ENCODE measurements around the gene OR6S1. TPM values are rescaled to one million over a fixed set of nuclear protein-coding genes. Genes with fewer than 3 reads are reported as not detected.

OR6S1 gene
- total RNA-seq, 2 donors from 2014 or later, result not detected

- no peaks in the 10 kb centered on the region for H3K27me3 ChIP-seq (replicated peaks; ENCODE audit: insufficient read depth)
- intact Hi-C loops (cut with DNase I), result loop anchor here (5.0 kb wide), 3 partner anchors 48 to 422 kb away; partner anchors contain the start of genes PIP4P1 and TMEM253
- WGBS, result 77% methylated on average over 8 of the region's 8 CpGs
- H3K27ac ChIP-seq, result peak overlapping the region; percentile 99 to 100
- H3K9me3 ChIP-seq, result no peaks in the 10 kb centered on the region
- H3K4me3 ChIP-seq, result no peak overlapping the region
- no peak for DNase-seq (ENCODE audit: low spot score)
- no peaks in the 10 kb centered on the region for H3K4me1 ChIP-seq (replicated peaks)
- no peak for TF ChIP-seq POLR2A (IDR thresholded peaks at IDR 0.05)
- TF ChIP-seq, protein P1, sequence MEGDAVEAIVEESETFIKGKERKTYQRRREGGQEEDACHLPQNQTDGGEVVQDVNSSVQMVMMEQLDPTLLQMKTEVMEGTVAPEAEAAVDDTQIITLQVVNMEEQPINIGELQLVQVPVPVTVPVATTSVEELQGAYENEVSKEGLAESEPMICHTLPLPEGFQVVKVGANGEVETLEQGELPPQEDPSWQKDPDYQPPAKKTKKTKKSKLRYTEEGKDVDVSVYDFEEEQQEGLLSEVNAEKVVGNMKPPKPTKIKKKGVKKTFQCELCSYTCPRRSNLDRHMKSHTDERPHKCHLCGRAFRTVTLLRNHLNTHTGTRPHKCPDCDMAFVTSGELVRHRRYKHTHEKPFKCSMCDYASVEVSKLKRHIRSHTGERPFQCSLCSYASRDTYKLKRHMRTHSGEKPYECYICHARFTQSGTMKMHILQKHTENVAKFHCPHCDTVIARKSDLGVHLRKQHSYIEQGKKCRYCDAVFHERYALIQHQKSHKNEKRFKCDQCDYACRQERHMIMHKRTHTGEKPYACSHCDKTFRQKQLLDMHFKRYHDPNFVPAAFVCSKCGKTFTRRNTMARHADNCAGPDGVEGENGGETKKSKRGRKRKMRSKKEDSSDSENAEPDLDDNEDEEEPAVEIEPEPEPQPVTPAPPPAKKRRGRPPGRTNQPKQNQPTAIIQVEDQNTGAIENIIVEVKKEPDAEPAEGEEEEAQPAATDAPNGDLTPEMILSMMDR (IDR thresholded peaks at IDR 0.05), result no peak
- TF ChIP-seq POLR2AphosphoS5 (IDR thresholded peaks at IDR 0.05), result no peak
- no peaks in the 10 kb centered on the region for H3K36me3 ChIP-seq
These were observed 38.9 kb upstream of the OR6S1 start for GRCh38 chr14:20680363-20680762.

DNA sequence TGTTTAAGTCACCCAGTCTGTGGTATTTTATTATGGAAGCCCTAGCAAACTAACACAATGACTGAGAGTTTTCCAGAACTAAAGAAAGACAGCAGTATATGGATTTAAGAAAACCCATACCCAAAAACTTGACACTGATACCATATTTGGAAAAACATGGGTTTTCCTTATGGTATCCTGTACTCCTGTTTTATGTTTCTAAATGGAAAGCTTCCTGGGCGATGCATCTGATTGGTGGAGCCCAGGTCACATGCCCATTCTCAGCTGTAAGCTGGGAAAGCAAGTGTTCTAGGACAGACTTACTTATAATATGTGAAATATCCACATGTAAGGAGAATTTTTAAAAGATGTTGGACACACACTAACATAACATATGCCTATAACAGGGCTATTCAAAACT is 38.4 kb upstream of the OR6S1 start:
- intact Hi-C loops (cut with DNase I), result loop anchor here (5.0 kb wide), 3 partner anchors 48 to 422 kb away; partner anchors contain the start of genes PIP4P1 and TMEM253
- no peaks in the 10 kb centered on the region for H3K27me3 ChIP-seq (replicated peaks; ENCODE audit: insufficient read depth)

GRCh38 chr14:20676072-20676471 is 34.6 kb upstream of the OR6S1 start:
- TF ChIP-seq POLR2AphosphoS5 (IDR thresholded peaks at IDR 0.05) (no peak), POLR2A (IDR thresholded peaks at IDR 0.05) (no peak)
- TF ChIP-seq, protein P1 (IDR thresholded peaks at IDR 0.05), result no peak

More for the DNA sequence above, 38.4 kb upstream of the OR6S1 start:
- Histone ChIP-seq H3K36me3 (no peaks in the 10 kb centered on the region), H3K27ac (no peak overlapping the region), H3K4me1 (replicated peaks) (no peaks in the 10 kb centered on the region), H3K4me3 (no peak overlapping the region), H3K9me3 (no peaks in the 10 kb centered on the region)
- TF ChIP-seq POLR2AphosphoS5 (IDR thresholded peaks at IDR 0.05), result no peak
- TF ChIP-seq, protein P1 (IDR thresholded peaks at IDR 0.05), result no peak
- no peak for TF ChIP-seq POLR2A (IDR thresholded peaks at IDR 0.05)
- WGBS, result 93% methylated on average over 1 of the region's 1 CpG
- no peak for DNase-seq (ENCODE audit: low spot score)

GRCh38 chr14:20675669-20676068 is 34.2 kb upstream of the OR6S1 start:
- intact Hi-C loops (cut with DNase I), result no loop called here
- Histone ChIP-seq H3K4me1 (replicated peaks) (no peaks in the 10 kb centered on the region), H3K9me3 (no peaks in the 10 kb centered on the region), H3K4me3 (no peak overlapping the region), H3K27me3 (replicated peaks; ENCODE audit: insufficient read depth) (no peaks in the 10 kb centered on the region), H3K27ac (no peak overlapping the region), H3K36me3 (no peaks in the 10 kb centered on the region)
- DNase-seq (ENCODE audit: low spot score), result no peak
- 83% methylated on average over 2 of the region's 2 CpGs for WGBS
- TF ChIP-seq POLR2A (IDR thresholded peaks at IDR 0.05), result no peak
- TF ChIP-seq, protein P1 (IDR thresholded peaks at IDR 0.05), result no peak
- no peak for TF ChIP-seq POLR2AphosphoS5 (IDR thresholded peaks at IDR 0.05)

More at GRCh38 chr14:20676072-20676471, 34.6 kb upstream of the OR6S1 start:
- WGBS, result 88% methylated on average over 2 of the region's 2 CpGs
- intact Hi-C loops (cut with DNase I), result no loop called here
- H3K36me3 ChIP-seq, result no peaks in the 10 kb centered on the region
- H3K27me3 ChIP-seq (replicated peaks; ENCODE audit: insufficient read depth), result no peaks in the 10 kb centered on the region
- no peak for DNase-seq (ENCODE audit: low spot score)
- no peaks in the 10 kb centered on the region for H3K4me1 ChIP-seq (replicated peaks)
- no peak overlapping the region for H3K4me3 ChIP-seq
- no peak overlapping the region for H3K27ac ChIP-seq
- H3K9me3 ChIP-seq, result no peaks in the 10 kb centered on the region

DNA sequence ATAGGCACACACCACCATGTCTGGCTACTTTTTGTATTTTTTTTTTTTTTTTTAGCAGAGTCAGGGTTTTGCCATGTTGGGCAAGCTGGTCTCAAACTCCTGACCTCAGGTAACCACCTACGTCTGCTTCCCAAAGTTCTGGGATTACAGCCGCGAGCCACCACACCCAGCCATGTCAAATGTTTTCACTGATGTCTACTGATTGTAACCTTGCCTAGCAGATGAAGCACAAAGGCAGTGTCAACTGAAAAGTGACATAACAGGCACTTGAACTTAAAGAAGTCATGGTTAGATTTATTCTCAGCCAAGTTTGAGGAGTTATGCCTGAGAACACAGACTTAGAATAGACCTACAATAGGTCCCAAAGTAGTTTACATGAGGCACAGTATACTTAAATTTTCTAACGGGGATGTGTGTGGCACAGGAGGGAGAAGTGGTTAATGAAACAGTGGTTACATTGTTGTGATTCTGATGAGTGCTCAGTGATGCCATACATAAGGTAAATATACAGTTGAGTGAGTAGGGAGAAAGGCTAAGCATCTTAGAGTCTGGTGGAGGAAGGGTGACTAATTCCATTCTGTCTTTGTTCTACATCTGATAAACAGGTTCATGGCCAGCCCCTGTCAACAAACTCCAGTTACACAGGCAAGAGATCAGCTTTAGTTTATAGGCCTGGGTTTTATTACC is 30.2 kb upstream of the OR6S1 start:
- H3K9me3 ChIP-seq, result no peaks in the 10 kb centered on the region
- no peaks in the 10 kb centered on the region for H3K27me3 ChIP-seq (replicated peaks; ENCODE audit: insufficient read depth)
- no peaks in the 10 kb centered on the region for H3K4me1 ChIP-seq (replicated peaks)
- H3K36me3 ChIP-seq, result no peaks in the 10 kb centered on the region
- peak; percentile 60 for DNase-seq (ENCODE audit: low spot score)
- intact Hi-C loops (cut with DNase I), result no loop called here
- 27% methylated on average over 4 of the region's 4 CpGs for WGBS
- peak overlapping the region; percentile 18 to 50 for H3K27ac ChIP-seq
- TF ChIP-seq POLR2A (IDR thresholded peaks at IDR 0.05), result no peak
- peak; percentile 65 for TF ChIP-seq POLR2AphosphoS5 (IDR thresholded peaks at IDR 0.05)
- no peak overlapping the region for H3K4me3 ChIP-seq
